Measurements from ENCODE around the gene NT5DC2. TPM values are rescaled to one million over a fixed set of nuclear protein-coding genes. Genes with fewer than 3 reads are reported as not detected.

The NT5DC2 gene
- total and polyA plus RNA-seq, 2 experiments from 2014 or later: 49.9 to 111 TPM

DNA sequence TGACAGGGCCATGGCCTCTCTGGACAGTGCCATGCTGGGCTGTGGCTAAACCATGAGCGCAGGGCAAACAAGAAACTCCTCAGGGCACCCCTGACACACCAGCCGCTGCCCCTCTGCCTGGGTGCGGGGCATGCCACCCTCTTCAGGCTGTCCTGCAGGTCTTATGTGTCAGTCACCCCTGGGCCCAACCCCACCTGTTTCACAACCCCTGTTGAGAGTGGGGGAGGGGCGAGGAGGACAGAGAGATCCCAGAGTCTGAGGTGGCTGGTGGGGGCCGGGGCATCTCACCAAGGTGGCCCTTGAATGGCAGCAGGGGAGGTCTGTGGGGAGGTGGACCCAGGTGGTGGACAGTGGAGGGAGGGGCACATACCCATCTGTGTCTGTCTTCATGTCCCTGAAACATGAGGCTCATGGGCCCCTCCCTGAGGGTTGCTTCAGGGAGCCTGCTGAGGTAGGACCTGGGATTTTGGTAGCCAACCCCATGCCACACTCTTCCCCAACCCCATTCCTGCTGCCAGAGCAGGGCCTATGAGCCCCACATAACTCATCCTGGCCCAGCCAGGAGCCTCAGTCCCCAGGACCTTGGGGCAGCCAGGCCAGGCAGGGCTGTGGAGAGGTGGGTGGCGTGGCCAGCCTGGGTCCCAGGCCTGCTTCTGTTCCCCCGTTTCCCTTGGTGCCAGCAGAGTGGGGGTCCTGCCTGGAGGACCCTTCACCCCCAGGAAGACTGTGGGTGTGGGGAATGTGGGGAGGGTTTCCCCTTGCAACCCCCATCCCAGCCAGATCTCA lies 40.2 kb downstream of the NT5DC2 start:
- Histone ChIP-seq H3K27me3 (replicated peaks; ENCODE audit: insufficient read depth) (no peaks in the 10 kb centered on the region), H3K9ac (no peak overlapping the region), H3K9me2 (ENCODE audit: insufficient read depth) (no peaks in the 10 kb centered on the region), H3K79me2 (ENCODE audit: insufficient read depth) (no peaks in the 10 kb centered on the region), H3K4me1 (ENCODE audit: insufficient read depth) (peaks cover 18% of the 10 kb centered on the region), H3F3A (ENCODE audit: insufficient read depth) (0 out of 2 replicates have a peak, but pooled peaks cover 7% of the 10 kb centered on the region), H4K20me1 (ENCODE audit: insufficient read depth) (no peaks in the 10 kb centered on the region), H3K27ac (no peak overlapping the region), H3K36me3 (ENCODE audit: low read depth) (peaks cover 7% of the 10 kb centered on the region; the same call in 1 of the 2 replicates), H3K4me2 (ENCODE audit: unreplicated experiment) (no peak overlapping the region), H3K4me3 (no peak overlapping the region), H3K9me3 (ENCODE audit: low read depth) (no peaks in the 10 kb centered on the region), H2AFZ (no peak overlapping the region)
- no peak for DNase-seq
- WGBS, 2 experiments (ENCODE audit: low coverage in 1 of 2, low lambda C conversion rate in 2 of 2, missing lambda C conversion rate in 2 of 2): 97 to 99% methylated on average over 7 of the region's 7 CpGs
- in situ Hi-C loops (cut with MboI): no loop called here
- TF ChIP-seq EZH2 (IDR thresholded peaks at IDR 0.05; ENCODE audit: insufficient read depth, poor library complexity, severe bottlenecking) (no peak), EZH2phosphoT487 (IDR thresholded peaks at IDR 0.05; ENCODE audit: insufficient read depth, low read depth) (no peak)

DNA sequence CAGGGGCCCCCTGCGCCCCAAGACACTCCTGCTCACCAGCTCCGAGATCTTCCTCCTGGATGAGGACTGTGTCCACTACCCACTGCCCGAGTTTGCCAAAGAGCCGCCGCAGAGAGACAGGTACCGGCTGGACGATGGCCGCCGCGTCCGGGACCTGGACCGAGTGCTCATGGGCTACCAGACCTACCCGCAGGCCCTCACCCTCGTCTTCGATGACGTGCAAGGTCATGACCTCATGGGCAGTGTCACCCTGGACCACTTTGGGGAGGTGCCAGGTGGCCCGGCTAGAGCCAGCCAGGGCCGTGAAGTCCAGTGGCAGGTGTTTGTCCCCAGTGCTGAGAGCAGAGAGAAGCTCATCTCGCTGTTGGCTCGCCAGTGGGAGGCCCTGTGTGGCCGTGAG lies 41.6 kb downstream of the NT5DC2 start:
- Histone ChIP-seq H3K9me3 (ENCODE audit: low read depth) (no peaks in the 10 kb centered on the region), H3K9ac (no peak overlapping the region), H3K9me2 (ENCODE audit: insufficient read depth) (no peaks in the 10 kb centered on the region), H3F3A (ENCODE audit: insufficient read depth) (no peaks in the 10 kb centered on the region), H3K27me3 (replicated peaks; ENCODE audit: insufficient read depth) (no peaks in the 10 kb centered on the region), H4K20me1 (ENCODE audit: insufficient read depth) (no peaks in the 10 kb centered on the region), H2AFZ (no peak overlapping the region), H3K4me1 (ENCODE audit: insufficient read depth) (peaks cover 8% of the 10 kb centered on the region), H3K27ac (no peak overlapping the region), H3K36me3 (ENCODE audit: low read depth) (peaks cover 7% of the 10 kb centered on the region; the same call in 1 of the 2 replicates), H3K79me2 (ENCODE audit: insufficient read depth) (no peaks in the 10 kb centered on the region), H3K4me2 (ENCODE audit: unreplicated experiment) (no peak overlapping the region), H3K4me3 (no peak overlapping the region)
- no peak for DNase-seq
- WGBS, 2 experiments (ENCODE audit: low coverage in 1 of 2, low lambda C conversion rate in 2 of 2, missing lambda C conversion rate in 2 of 2): 95 to 97% methylated on average over 21 of the region's 21 CpGs
- in situ Hi-C loops (cut with MboI): no loop called here
- TF ChIP-seq EZH2phosphoT487 (IDR thresholded peaks at IDR 0.05; ENCODE audit: insufficient read depth, low read depth) (no peak), EZH2 (IDR thresholded peaks at IDR 0.05; ENCODE audit: insufficient read depth, poor library complexity, severe bottlenecking) (no peak)

DNA sequence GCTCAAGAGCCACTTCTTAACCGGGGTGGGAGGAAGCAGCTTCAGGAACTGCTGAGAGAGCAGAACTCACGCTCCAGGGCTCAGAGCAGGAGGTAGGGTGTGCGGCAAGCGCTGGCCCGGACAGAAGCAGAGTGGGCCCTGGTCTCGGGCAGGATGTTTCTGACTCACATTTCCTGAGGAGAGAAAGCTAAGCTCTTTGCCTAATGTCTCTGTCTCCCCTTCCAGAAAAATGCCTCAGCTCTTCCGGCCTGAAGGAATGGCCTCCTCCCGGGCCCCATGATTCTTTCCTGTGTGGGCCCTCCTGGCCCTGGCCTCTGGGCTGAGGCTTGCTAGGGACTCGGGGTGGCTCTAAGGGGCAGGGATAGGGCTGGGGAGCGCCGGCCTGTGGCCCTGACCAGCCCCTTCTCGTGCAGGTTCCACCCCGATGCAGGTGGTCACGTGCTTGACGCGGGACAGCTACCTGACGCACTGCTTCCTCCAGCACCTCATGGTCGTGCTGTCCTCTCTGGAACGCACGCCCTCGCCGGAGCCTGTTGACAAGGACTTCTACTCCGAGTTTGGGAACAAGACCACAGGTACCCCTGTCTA lies 42.6 kb downstream of the NT5DC2 start:
- H3K4me2 ChIP-seq (ENCODE audit: unreplicated experiment): no peak overlapping the region
- peaks cover 7% of the 10 kb centered on the region for H3K4me1 ChIP-seq (ENCODE audit: insufficient read depth)
- 90 to 93% methylated on average over 10 to 23 of the region's 23 CpGs for WGBS, 2 experiments (ENCODE audit: low coverage in 1 of 2, low lambda C conversion rate in 2 of 2, missing lambda C conversion rate in 2 of 2)
- H3K27me3 ChIP-seq (replicated peaks; ENCODE audit: insufficient read depth): no peaks in the 10 kb centered on the region
- no peaks in the 10 kb centered on the region for H3K9me2 ChIP-seq (ENCODE audit: insufficient read depth)
- no peak overlapping the region for H3K27ac ChIP-seq
- no peaks in the 10 kb centered on the region for H3F3A ChIP-seq (ENCODE audit: insufficient read depth)
- no peaks in the 10 kb centered on the region for H3K9me3 ChIP-seq (ENCODE audit: low read depth)
- in situ Hi-C loops (cut with MboI): no loop called here
- H3K4me3 ChIP-seq: no peak overlapping the region
- H3K79me2 ChIP-seq (ENCODE audit: insufficient read depth): no peaks in the 10 kb centered on the region
- no peaks in the 10 kb centered on the region for H4K20me1 ChIP-seq (ENCODE audit: insufficient read depth)
- H3K36me3 ChIP-seq (ENCODE audit: low read depth): peaks cover 7% of the 10 kb centered on the region; the same call in 1 of the 2 replicates
- TF ChIP-seq EZH2 (IDR thresholded peaks at IDR 0.05; ENCODE audit: insufficient read depth, poor library complexity, severe bottlenecking) (no peak), EZH2phosphoT487 (IDR thresholded peaks at IDR 0.05; ENCODE audit: insufficient read depth, low read depth) (no peak)
- no peak overlapping the region for H3K9ac ChIP-seq
- DNase-seq: no peak
- H2AFZ ChIP-seq: no peak overlapping the region

DNA sequence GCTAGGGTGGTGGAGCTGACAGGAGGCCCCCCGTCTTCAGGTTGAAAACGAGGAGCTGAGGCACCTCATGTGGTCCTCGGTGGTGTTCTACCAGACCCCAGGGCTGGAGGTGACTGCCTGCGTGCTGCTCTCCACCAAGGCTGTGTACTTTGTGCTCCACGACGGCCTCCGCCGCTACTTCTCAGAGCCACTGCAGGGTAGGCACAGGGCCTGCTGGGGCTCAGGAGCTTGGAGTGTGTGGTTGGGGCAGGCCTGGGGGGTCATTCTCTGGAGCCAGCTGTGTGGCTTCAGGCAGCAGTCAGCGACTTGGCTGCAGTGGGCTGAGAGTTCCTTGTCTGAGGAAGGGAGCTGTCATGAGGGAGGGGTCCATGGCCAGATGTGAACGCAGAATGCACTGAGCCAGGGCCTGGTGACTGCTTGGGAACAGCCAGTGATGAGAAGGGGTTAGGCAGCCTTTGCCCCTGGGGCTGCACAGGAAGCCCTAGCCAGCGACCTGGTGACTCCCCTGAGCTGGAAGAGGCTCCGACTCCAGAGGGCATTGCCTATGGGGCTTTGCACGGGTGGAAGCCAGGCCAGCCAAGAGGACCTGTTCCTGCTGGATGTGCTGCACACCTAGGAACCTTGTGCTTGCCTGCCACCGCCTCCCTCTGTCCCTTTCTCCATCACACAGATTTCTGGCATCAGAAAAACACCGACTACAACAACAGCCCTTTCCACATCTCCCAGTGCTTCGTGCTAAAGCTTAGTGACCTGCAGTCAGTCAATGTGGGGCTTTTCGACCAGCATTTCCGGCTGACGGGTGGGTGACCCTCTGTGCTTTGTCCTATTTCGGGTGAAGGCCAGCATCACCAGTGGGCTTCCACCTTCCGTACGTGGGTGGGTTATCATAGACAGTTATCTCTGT lies 43.4 kb downstream of the NT5DC2 start:
- H4K20me1 ChIP-seq (ENCODE audit: insufficient read depth): no peaks in the 10 kb centered on the region
- H2AFZ ChIP-seq: no peak overlapping the region
- DNase-seq: no peak
- no peak overlapping the region for H3K9ac ChIP-seq
- no peak overlapping the region for H3K27ac ChIP-seq
- no peaks in the 10 kb centered on the region for H3F3A ChIP-seq (ENCODE audit: insufficient read depth)
- no peaks in the 10 kb centered on the region; the same call in 1 of the 2 replicates for H3K4me1 ChIP-seq (ENCODE audit: insufficient read depth)
- H3K9me3 ChIP-seq (ENCODE audit: low read depth): no peaks in the 10 kb centered on the region
- in situ Hi-C loops (cut with MboI): no loop called here
- no peaks in the 10 kb centered on the region for H3K9me2 ChIP-seq (ENCODE audit: insufficient read depth)
- WGBS, 2 experiments (ENCODE audit: low coverage in 1 of 2, low lambda C conversion rate in 2 of 2, missing lambda C conversion rate in 2 of 2): 90 to 92% methylated on average over 21 of the region's 22 CpGs
- H3K79me2 ChIP-seq (ENCODE audit: insufficient read depth): no peaks in the 10 kb centered on the region
- H3K4me3 ChIP-seq: no peak overlapping the region
- peaks cover 8% of the 10 kb centered on the region; the same call in 1 of the 2 replicates for H3K36me3 ChIP-seq (ENCODE audit: low read depth)
- TF ChIP-seq EZH2 (IDR thresholded peaks at IDR 0.05; ENCODE audit: insufficient read depth, poor library complexity, severe bottlenecking) (no peak), EZH2phosphoT487 (IDR thresholded peaks at IDR 0.05; ENCODE audit: insufficient read depth, low read depth) (no peak)
- H3K27me3 ChIP-seq (replicated peaks; ENCODE audit: insufficient read depth): no peaks in the 10 kb centered on the region
- H3K4me2 ChIP-seq (ENCODE audit: unreplicated experiment): no peak overlapping the region
